ENCODE data around the gene NOX3. TPM values are rescaled to one million over a fixed set of nuclear protein-coding genes. Genes with fewer than 3 reads are reported as not detected.

Gene NOX3
- total and polyA plus RNA-seq, 2 donors from 2014 or later = not detected

DNA sequence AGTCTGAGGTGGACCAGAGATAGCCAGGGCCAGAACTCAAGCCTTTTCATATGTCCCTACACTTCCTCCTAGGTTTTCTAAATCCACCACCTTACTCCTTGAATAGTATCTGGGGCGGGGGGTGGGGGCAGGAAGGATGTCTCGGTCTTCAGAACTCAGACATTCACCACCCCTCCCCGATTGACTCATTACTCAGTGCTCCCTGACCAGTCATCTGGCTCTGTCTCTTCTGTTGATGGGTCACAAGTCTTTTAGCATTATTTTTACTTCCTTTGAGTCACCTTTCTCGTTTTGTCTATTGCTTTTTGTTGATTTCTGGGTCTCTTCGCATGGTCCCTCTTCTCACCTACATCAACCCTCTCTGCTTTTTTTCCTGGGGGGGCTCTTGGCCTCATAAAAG lies 23.3 kb downstream of the NOX3 start:
- FAIRE-seq (no peak), DNase-seq (no peak)
- no peaks in the 10 kb centered on the region for H3K9me3 ChIP-seq (ENCODE audit: control insufficient read depth in 2 of 3, insufficient read depth in 1 of 3, low read length in 3 of 3)
- H3K9ac ChIP-seq (ENCODE audit: low read length in 3 of 3) = no peak overlapping the region
- H3K4me1 ChIP-seq (ENCODE audit: control insufficient read depth in 2 of 3, insufficient read depth in 2 of 3, low read depth in 1 of 3, low read length in 3 of 3) = peaks cover 0 to 2% (median 0%) of the 10 kb centered on the region in 3 donors
- TF ChIP-seq, protein P1, sequence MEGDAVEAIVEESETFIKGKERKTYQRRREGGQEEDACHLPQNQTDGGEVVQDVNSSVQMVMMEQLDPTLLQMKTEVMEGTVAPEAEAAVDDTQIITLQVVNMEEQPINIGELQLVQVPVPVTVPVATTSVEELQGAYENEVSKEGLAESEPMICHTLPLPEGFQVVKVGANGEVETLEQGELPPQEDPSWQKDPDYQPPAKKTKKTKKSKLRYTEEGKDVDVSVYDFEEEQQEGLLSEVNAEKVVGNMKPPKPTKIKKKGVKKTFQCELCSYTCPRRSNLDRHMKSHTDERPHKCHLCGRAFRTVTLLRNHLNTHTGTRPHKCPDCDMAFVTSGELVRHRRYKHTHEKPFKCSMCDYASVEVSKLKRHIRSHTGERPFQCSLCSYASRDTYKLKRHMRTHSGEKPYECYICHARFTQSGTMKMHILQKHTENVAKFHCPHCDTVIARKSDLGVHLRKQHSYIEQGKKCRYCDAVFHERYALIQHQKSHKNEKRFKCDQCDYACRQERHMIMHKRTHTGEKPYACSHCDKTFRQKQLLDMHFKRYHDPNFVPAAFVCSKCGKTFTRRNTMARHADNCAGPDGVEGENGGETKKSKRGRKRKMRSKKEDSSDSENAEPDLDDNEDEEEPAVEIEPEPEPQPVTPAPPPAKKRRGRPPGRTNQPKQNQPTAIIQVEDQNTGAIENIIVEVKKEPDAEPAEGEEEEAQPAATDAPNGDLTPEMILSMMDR (IDR thresholded peaks at IDR 0.05; ENCODE audit: borderline replicate concordance, extremely low read depth, insufficient read depth) = no peak
- no peaks in the 10 kb centered on the region for H3K36me3 ChIP-seq (ENCODE audit: control insufficient read depth in 2 of 3, insufficient read depth in 3 of 3, low read length in 3 of 3)
- H3K4me3 ChIP-seq (ENCODE audit: low read length in 3 of 3) = no peak overlapping the region
- H3K27me3 ChIP-seq (ENCODE audit: control insufficient read depth, insufficient read depth, low read length) = no peaks in the 10 kb centered on the region
- intact Hi-C loops (cut with DNase I) = no loop called here
- H3K27ac ChIP-seq (ENCODE audit: low read depth in 2 of 2, low read length in 2 of 2) = no peak overlapping the region

DNA sequence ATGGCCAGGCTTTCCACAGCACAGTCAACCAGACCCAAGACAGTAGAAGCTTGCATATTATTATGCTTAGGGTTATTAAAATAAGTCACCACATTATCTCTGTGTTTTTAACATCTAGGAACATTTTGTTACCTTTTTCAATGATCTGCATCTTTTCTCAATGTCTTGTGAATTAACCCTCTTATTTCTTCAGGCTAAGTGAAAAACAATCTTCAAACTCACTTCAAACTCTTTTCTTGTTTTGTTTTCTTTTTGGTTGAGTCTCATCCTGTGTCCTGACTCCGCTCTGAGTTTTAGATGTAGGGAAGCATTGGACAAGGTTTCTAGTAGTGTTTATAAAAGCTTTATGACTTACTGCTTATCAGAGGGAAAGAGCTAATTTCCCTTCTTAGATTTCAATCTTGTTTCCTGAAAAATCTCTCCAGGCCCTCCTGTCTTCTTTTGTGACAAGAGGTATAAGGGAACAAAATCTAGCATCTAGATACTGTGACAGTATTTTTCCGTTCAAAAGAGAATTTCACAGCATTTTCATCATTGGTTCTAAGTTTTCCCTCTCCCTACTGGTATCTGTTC lies 26.2 kb downstream of the NOX3 start:
- intact Hi-C loops (cut with DNase I) = no loop called here
- FAIRE-seq (no peak), DNase-seq (no peak)
- Histone ChIP-seq H3K27ac (ENCODE audit: low read depth in 2 of 2, low read length in 2 of 2) (no peak overlapping the region), H3K4me1 (ENCODE audit: control insufficient read depth in 2 of 3, insufficient read depth in 2 of 3, low read depth in 1 of 3, low read length in 3 of 3) (no peaks in the 10 kb centered on the region), H3K9me3 (ENCODE audit: control insufficient read depth in 2 of 3, insufficient read depth in 1 of 3, low read length in 3 of 3) (no peaks in the 10 kb centered on the region), H3K4me3 (ENCODE audit: low read length in 3 of 3) (no peak overlapping the region), H3K9ac (ENCODE audit: low read length in 3 of 3) (no peak overlapping the region), H3K36me3 (ENCODE audit: control insufficient read depth in 2 of 3, insufficient read depth in 3 of 3, low read length in 3 of 3) (no peaks in the 10 kb centered on the region), H3K27me3 (ENCODE audit: control insufficient read depth, insufficient read depth, low read length) (no peaks in the 10 kb centered on the region)
- TF ChIP-seq, protein P1 (IDR thresholded peaks at IDR 0.05; ENCODE audit: borderline replicate concordance, extremely low read depth, insufficient read depth) = no peak

DNA sequence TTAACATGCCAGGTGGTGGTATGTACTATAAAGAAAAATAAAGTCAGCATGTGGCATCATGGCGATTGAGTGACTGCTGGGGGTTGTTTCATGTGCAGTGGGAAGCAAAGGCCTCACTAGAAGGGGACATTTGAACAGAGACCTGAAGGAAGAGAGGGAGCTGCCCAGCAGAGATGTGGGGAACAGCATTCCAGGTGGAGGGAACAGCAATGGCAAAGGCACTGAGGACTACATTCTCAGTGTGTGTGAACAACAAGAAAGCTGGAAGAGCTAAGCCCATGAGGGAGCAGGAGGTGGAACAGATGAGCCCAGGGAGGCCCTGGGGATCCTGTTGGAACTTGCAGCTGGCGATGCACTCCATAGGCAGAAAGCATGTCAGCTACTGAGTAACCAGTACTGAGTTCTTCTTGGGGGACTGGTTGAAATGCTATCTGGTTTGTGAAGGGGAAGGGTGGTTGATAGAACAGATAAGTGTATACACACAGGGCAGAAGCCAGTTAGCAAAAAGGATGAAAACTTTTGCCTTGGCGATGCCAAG lies 29.2 kb downstream of the NOX3 start:
- Histone ChIP-seq H3K4me1 (ENCODE audit: control insufficient read depth in 2 of 3, insufficient read depth in 2 of 3, low read depth in 1 of 3, low read length in 3 of 3) (no peaks in the 10 kb centered on the region), H3K9me3 (ENCODE audit: control insufficient read depth in 2 of 3, insufficient read depth in 1 of 3, low read length in 3 of 3) (no peaks in the 10 kb centered on the region), H3K9ac (ENCODE audit: low read length in 3 of 3) (no peak overlapping the region), H3K27ac (ENCODE audit: low read depth in 2 of 2, low read length in 2 of 2) (no peak overlapping the region), H3K27me3 (ENCODE audit: control insufficient read depth, insufficient read depth, low read length) (no peaks in the 10 kb centered on the region), H3K36me3 (ENCODE audit: control insufficient read depth in 2 of 3, insufficient read depth in 3 of 3, low read length in 3 of 3) (no peaks in the 10 kb centered on the region), H3K4me3 (ENCODE audit: low read length in 3 of 3) (no peak overlapping the region)
- no peak for DNase-seq
- TF ChIP-seq, protein P1 (IDR thresholded peaks at IDR 0.05; ENCODE audit: borderline replicate concordance, extremely low read depth, insufficient read depth) = no peak
- intact Hi-C loops (cut with DNase I) = no loop called here
- no peak for FAIRE-seq

DNA sequence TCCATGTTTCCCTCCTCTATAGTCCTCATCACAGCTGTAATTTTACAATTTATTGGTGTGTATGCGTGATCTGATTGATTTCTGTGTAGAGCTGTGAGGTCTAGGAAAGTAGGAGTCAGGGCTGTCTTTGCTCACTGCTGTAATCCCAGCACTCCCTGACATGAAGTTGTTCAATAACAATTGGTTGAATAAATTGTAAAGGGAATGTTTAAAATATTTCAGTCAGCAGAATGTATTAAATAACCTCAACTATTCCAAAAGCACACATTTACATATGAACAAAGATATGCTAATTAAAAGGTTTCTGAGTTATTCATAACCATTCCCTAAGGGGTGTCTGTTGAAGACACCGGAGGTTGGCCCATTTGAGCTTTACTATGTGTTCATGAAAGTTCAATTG lies 31.5 kb downstream of the NOX3 start:
- intact Hi-C loops (cut with DNase I) = no loop called here
- Histone ChIP-seq H3K27me3 (ENCODE audit: control insufficient read depth, insufficient read depth, low read length) (no peaks in the 10 kb centered on the region), H3K4me1 (ENCODE audit: control insufficient read depth in 2 of 3, insufficient read depth in 2 of 3, low read depth in 1 of 3, low read length in 3 of 3) (no peaks in the 10 kb centered on the region), H3K4me3 (ENCODE audit: low read length in 3 of 3) (no peak overlapping the region), H3K9ac (ENCODE audit: low read length in 3 of 3) (no peak overlapping the region), H3K9me3 (ENCODE audit: control insufficient read depth in 2 of 3, insufficient read depth in 1 of 3, low read length in 3 of 3) (no peaks in the 10 kb centered on the region), H3K36me3 (ENCODE audit: control insufficient read depth in 2 of 3, insufficient read depth in 3 of 3, low read length in 3 of 3) (no peaks in the 10 kb centered on the region), H3K27ac (ENCODE audit: low read depth in 2 of 2, low read length in 2 of 2) (no peak overlapping the region)
- DNase-seq (no peak), FAIRE-seq (no peak)
- TF ChIP-seq, protein P1 (IDR thresholded peaks at IDR 0.05; ENCODE audit: borderline replicate concordance, extremely low read depth, insufficient read depth) = no peak
